22Rv1 (cell line): ENCODE data around the gene SBDS.

Experiments used
- ZFX ChIP-seq: fragments of 450-650 bp; IDR thresholded peaks from 2 replicates; pipeline ENCODE4 v1.6.1; 2017; ENCODE audit warnings: antibody characterized with exemption, borderline replicate concordance
- TF ChIP-seq, protein P1 (sequence below): fragments of 450-650 bp; IDR thresholded peaks from 2 replicates; pipeline ENCODE4 v1.5.1; 2017; ENCODE audit warnings: mild to moderate bottlenecking

DNA sequence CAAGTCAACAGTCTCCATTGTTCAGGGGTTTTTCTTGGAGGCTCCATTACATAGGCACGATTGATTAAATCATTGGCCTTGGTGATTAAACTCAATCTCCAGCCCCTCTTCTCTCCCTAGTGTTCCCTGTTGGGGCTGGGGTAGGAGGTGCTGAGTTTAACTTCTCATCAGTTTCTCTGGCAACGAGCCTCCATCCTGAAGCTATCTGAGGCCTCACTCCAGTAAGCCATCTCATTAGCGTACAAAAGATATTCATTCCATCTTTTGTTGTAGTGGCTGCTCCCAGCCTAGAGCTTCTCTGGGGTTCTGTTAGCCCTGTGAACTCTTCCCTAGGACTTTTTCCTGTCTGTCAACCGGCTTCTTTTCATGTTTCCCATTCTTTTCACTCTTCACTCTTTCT, 12.9 kb upstream of the SBDS start:
- TF ChIP-seq, protein P1, sequence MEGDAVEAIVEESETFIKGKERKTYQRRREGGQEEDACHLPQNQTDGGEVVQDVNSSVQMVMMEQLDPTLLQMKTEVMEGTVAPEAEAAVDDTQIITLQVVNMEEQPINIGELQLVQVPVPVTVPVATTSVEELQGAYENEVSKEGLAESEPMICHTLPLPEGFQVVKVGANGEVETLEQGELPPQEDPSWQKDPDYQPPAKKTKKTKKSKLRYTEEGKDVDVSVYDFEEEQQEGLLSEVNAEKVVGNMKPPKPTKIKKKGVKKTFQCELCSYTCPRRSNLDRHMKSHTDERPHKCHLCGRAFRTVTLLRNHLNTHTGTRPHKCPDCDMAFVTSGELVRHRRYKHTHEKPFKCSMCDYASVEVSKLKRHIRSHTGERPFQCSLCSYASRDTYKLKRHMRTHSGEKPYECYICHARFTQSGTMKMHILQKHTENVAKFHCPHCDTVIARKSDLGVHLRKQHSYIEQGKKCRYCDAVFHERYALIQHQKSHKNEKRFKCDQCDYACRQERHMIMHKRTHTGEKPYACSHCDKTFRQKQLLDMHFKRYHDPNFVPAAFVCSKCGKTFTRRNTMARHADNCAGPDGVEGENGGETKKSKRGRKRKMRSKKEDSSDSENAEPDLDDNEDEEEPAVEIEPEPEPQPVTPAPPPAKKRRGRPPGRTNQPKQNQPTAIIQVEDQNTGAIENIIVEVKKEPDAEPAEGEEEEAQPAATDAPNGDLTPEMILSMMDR, result no peak
- TF ChIP-seq ZFX, result no peak
